Kidney (tissue), 14 donors: ENCODE data around the gene GPRC5B. TPM values are rescaled to one million over a fixed set of nuclear protein-coding genes. Genes with fewer than 3 reads are reported as not detected.

ENCODE experiments used
- DNase-seq, 5 donors: peaks; one replicate each; pipeline ENCODE4 v3.0.0-alpha.2; 2013 to 2020
- FAIRE-seq: peaks from 2 replicates; lab custom pipeline; 2012; peaks lifted over from hg19 to GRCh38; lab: Jason Lieb, UNC
- H3K27ac ChIP-seq, 2 donors: one replicate each; pipeline ENCODE4 v1.7.0; 2013; ENCODE audit warnings: low read depth in 2 of 2, low read length in 2 of 2, inconsistent platforms in 1 of 2
- H3K27me3 ChIP-seq: one replicate; pipeline ENCODE4 v1.7.1; 2013; ENCODE audit warnings: low read length, inconsistent platforms; ENCODE audit not compliant: control insufficient read depth, insufficient read depth
- H3K36me3 ChIP-seq, 3 donors: one replicate each; pipeline versions ENCODE4 v1.7.0 to v1.7.1; 2013; ENCODE audit warnings: low read length in 3 of 3, control low read depth in 1 of 3, inconsistent platforms in 1 of 3; ENCODE audit not compliant: insufficient read depth in 3 of 3, control insufficient read depth in 2 of 3
- H3K4me1 ChIP-seq, 3 donors: one replicate each; pipeline versions ENCODE4 v1.7.0 to v1.7.1; 2013; ENCODE audit warnings: low read length in 3 of 3, inconsistent platforms in 1 of 3, low read depth in 1 of 3; ENCODE audit not compliant: control insufficient read depth in 2 of 3, insufficient read depth in 2 of 3
- H3K4me3 ChIP-seq, 3 donors: one replicate each; pipeline versions ENCODE4 v1.7.0 to v1.8.1; 2013; ENCODE audit warnings: low read length in 3 of 3, control low read depth in 1 of 3, inconsistent platforms in 1 of 3
- H3K9ac ChIP-seq, 3 donors: one replicate each; pipeline versions ENCODE4 v1.7.0 to v1.7.1; 2013; ENCODE audit warnings: low read length in 3 of 3, control low read depth in 1 of 3, inconsistent platforms in 1 of 3
- H3K9me3 ChIP-seq, 3 donors: one replicate each; pipeline versions ENCODE4 v1.7.0 to v1.7.1; 2013; ENCODE audit warnings: low read length in 3 of 3, control low read depth in 1 of 3, inconsistent platforms in 1 of 3; ENCODE audit not compliant: control insufficient read depth in 2 of 3, insufficient read depth in 1 of 3
- intact Hi-C: fragments of 100-400 bp; cut with DNase I; formaldehyde crosslinking; loops from one replicate; pipeline ENCODE4 v1.11.1; 2022
- polyA plus RNA-seq: library from polyadenylated mRNA; stranded (reverse); fragments of 350-450 nt; fragmentation: Illumina TruSeq; extraction: RNeasy Lipid Tissue Mini Kit (QIAGEN cat#74804); gene quantifications from one replicate; pipeline ENCODE4 v1.2.3, GENCODE V29; 2014; ENCODE audit warnings: low read depth, low replicate concordance; ENCODE audit not compliant: insufficient read depth
- total RNA-seq: library from RNA; stranded (reverse); fragmentation: NEBNext Ultra II Directional; extraction: Animal tissue kit (Norgen Biotek cat#: 25700); gene quantifications from one replicate; pipeline ENCODE4 v1.2.1, GENCODE V29; 2021
- TF ChIP-seq, protein P1 (sequence below): IDR thresholded peaks from 3 replicates; pipeline ENCODE4 v1.5.1; 2012; ENCODE audit warnings: mild to moderate bottlenecking, moderate library complexity, borderline replicate concordance; ENCODE audit not compliant: insufficient read depth; ENCODE audit errors: extremely low read depth
- donor health status: control.
- donor health status: control.
- donor health status: control.
- donor health status: control.
- donor health status: control.
- donor health status: DM: yes; HTN: yes; CAD: no.
- donor health status: Normal renal cell carcinoma (clear cell type).

The GPRC5B gene
- total and polyA plus RNA-seq, 2 donors from 2014 or later, result 53.1 to 66.3 TPM

GRCh38 chr16:19809693-19810092 is 75.0 kb downstream of the GPRC5B start:
- no peak for FAIRE-seq
- TF ChIP-seq, protein P1, sequence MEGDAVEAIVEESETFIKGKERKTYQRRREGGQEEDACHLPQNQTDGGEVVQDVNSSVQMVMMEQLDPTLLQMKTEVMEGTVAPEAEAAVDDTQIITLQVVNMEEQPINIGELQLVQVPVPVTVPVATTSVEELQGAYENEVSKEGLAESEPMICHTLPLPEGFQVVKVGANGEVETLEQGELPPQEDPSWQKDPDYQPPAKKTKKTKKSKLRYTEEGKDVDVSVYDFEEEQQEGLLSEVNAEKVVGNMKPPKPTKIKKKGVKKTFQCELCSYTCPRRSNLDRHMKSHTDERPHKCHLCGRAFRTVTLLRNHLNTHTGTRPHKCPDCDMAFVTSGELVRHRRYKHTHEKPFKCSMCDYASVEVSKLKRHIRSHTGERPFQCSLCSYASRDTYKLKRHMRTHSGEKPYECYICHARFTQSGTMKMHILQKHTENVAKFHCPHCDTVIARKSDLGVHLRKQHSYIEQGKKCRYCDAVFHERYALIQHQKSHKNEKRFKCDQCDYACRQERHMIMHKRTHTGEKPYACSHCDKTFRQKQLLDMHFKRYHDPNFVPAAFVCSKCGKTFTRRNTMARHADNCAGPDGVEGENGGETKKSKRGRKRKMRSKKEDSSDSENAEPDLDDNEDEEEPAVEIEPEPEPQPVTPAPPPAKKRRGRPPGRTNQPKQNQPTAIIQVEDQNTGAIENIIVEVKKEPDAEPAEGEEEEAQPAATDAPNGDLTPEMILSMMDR, result no peak

GRCh38 chr16:19809121-19809635 is 75.5 kb downstream of the GPRC5B start:
- Histone ChIP-seq H3K9me3 (no peaks in the 10 kb centered on the region), H3K9ac (no peak overlapping the region), H3K27me3 (no peaks in the 10 kb centered on the region), H3K4me3 (no peak overlapping the region), H3K36me3 (no peaks in the 10 kb centered on the region), H3K4me1 (peaks cover 7 to 34% (median 22%) of the 10 kb centered on the region in 3 donors), H3K27ac (peak overlapping the region; percentile 26 to 76)
- intact Hi-C loops, result no loop called here
- TF ChIP-seq, protein P1, result no peak
- no peak for DNase-seq
- FAIRE-seq, result no peak

More at GRCh38 chr16:19809693-19810092, 75.0 kb downstream of the GPRC5B start:
- Histone ChIP-seq H3K36me3 (no peaks in the 10 kb centered on the region), H3K4me3 (no peak overlapping the region), H3K27me3 (no peaks in the 10 kb centered on the region), H3K4me1 (peaks cover 7 to 30% (median 19%) of the 10 kb centered on the region in 3 donors), H3K9me3 (no peaks in the 10 kb centered on the region), H3K27ac (peak overlapping the region in 1 of 2 donors; percentile 76), H3K9ac (no peak overlapping the region)
- intact Hi-C loops, result no loop called here
- DNase-seq, result no peak

DNA sequence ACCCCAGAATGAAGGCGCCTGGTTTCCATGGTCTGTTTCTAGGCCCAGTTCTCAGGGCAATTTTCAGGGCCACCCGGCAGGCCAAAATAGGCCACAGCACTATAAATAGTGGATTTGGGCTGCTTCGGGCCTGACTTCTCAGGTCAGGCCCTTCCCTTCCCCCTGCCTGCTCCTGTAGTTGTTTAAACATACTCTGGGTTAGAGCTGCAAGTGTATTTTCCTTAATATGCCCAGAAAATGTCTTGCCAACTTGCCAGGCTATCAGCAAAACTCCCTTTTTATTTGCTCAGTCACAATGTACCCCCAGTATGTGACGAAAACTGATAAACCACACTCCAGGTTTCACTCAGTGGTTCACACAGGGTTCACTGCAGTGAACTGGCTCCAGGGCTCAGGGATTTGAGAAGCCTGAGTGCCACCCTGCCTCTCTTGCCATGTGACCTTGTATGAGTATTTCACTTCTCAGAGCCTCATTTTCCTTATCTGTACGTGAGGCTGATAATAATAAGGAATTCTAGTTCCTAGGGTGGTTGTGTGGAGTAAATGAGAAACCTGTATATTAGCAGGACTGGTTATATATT is 76.5 kb downstream of the GPRC5B start:
- no peak overlapping the region for H3K4me3 ChIP-seq
- peaks cover 7 to 34% (median 22%) of the 10 kb centered on the region in 3 donors for H3K4me1 ChIP-seq
- H3K36me3 ChIP-seq, result no peaks in the 10 kb centered on the region
- no peak overlapping the region for H3K9ac ChIP-seq
- TF ChIP-seq, protein P1, result no peak
- DNase-seq (peak in 3 of 5 donors; percentile 43 to 76 (median 73)), FAIRE-seq (peak; percentile 44)
- intact Hi-C loops, result no loop called here
- H3K9me3 ChIP-seq, result no peaks in the 10 kb centered on the region
- H3K27ac ChIP-seq, result peak overlapping the region; percentile 30 to 76
- no peaks in the 10 kb centered on the region for H3K27me3 ChIP-seq

Other genes starting within 250 kb of the GPRC5B start
- gene KNOP1, start 166.6 kb downstream of the GPRC5B start, total RNA-seq, result 17.9 TPM
- 10.2 TPM for gene KNOP1, start 166.6 kb downstream of the GPRC5B start, polyA plus RNA-seq
- 38.1 TPM for gene IQCK, start 166.6 kb downstream of the GPRC5B start, total RNA-seq
- 35.4 TPM for gene IQCK, start 166.6 kb downstream of the GPRC5B start, polyA plus RNA-seq
- not detected for gene GPR139, start 189.0 kb upstream of the GPRC5B start, total RNA-seq
- not detected for gene GPR139, start 189.0 kb upstream of the GPRC5B start, polyA plus RNA-seq